Astrocyte (in vitro differentiated cells and primary cell): ENCODE results near the gene HEMGN. TPM values are rescaled to one million over a fixed set of nuclear protein-coding genes. Genes with fewer than 3 reads are reported as not detected.

ENCODE experiments used
- DNase-seq: peaks from one replicate; pipeline ENCODE4 v3.0.0-alpha.2; 2010; ENCODE audit warnings: low read depth
- FAIRE-seq: peaks from 2 replicates; lab custom pipeline; 2011; peaks lifted over from hg19 to GRCh38; lab: Jason Lieb, UNC
- H2AFZ ChIP-seq: 2 replicates; pipeline ENCODE4 v1.6.0; 2012; ENCODE audit warnings: low read depth, low read length, inconsistent platforms
- H3K27ac ChIP-seq: 2 replicates; pipeline ENCODE4 v1.5.1; 2011; ENCODE audit warnings: low read depth, low read length, inconsistent platforms
- H3K27me3 ChIP-seq: 2 replicates; pipeline ENCODE4 v1.6.0; 2011; ENCODE audit warnings: low read length, inconsistent platforms; ENCODE audit not compliant: insufficient read depth
- H3K36me3 ChIP-seq: 2 replicates; pipeline ENCODE4 v1.5.1; 2011; ENCODE audit warnings: low read length, inconsistent platforms; ENCODE audit not compliant: insufficient read depth
- H3K4me1 ChIP-seq: 2 replicates; pipeline ENCODE4 v1.5.1; 2011; ENCODE audit warnings: low read length, inconsistent platforms; ENCODE audit not compliant: insufficient read depth
- H3K4me2 ChIP-seq: 2 replicates; pipeline ENCODE4 v1.6.0; 2012; ENCODE audit warnings: low read length, inconsistent platforms
- H3K4me3 ChIP-seq: 2 replicates; pipeline ENCODE4 v1.5.1; 2011; ENCODE audit warnings: low read depth, mild to moderate bottlenecking, low read length, inconsistent platforms; ENCODE audit not compliant: insufficient read depth
- H3K79me2 ChIP-seq: 2 replicates; pipeline ENCODE4 v1.6.0; 2012; ENCODE audit warnings: mild to moderate bottlenecking, low read length, inconsistent platforms; ENCODE audit not compliant: insufficient read depth
- H3K9ac ChIP-seq: 2 replicates; pipeline ENCODE4 v1.6.0; 2012; ENCODE audit warnings: mild to moderate bottlenecking, low read length, inconsistent platforms
- H3K9me3 ChIP-seq: 2 replicates; pipeline ENCODE4 v1.5.1; 2012; ENCODE audit warnings: low read depth, mild to moderate bottlenecking, low read length, inconsistent platforms; ENCODE audit not compliant: insufficient read depth
- H4K20me1 ChIP-seq: 2 replicates; pipeline ENCODE4 v1.6.0; 2012; ENCODE audit warnings: low read length, inconsistent platforms; ENCODE audit not compliant: insufficient read depth
- H3K27ac Mint-ChIP-seq: one replicate; pipeline ENCODE4 v1.8.0; 2021; ENCODE audit warnings: mild to moderate bottlenecking, mixed read lengths; ENCODE audit not compliant: unreplicated experiment
- H3K27me3 Mint-ChIP-seq: one replicate; pipeline ENCODE4 v1.8.0; 2021; ENCODE audit warnings: low read depth, mixed read lengths; ENCODE audit not compliant: unreplicated experiment
- H3K36me3 Mint-ChIP-seq: one replicate; pipeline ENCODE4 v1.8.0; 2021; ENCODE audit warnings: low read depth, mixed read lengths; ENCODE audit not compliant: unreplicated experiment
- H3K4me1 Mint-ChIP-seq: one replicate; pipeline ENCODE4 v1.8.0; 2021; ENCODE audit warnings: low read depth, mixed read lengths; ENCODE audit not compliant: unreplicated experiment
- H3K4me3 Mint-ChIP-seq: one replicate; pipeline ENCODE4 v1.8.0; 2021; ENCODE audit warnings: mild to moderate bottlenecking, moderate library complexity, mixed read lengths; ENCODE audit not compliant: unreplicated experiment
- H3K9me3 Mint-ChIP-seq: one replicate; pipeline ENCODE4 v1.8.0; 2021; ENCODE audit warnings: mild to moderate bottlenecking, mixed read lengths; ENCODE audit not compliant: unreplicated experiment
- EZH2 ChIP-seq: IDR thresholded peaks from 2 replicates; pipeline ENCODE4 v1.6.1; 2012; ENCODE audit warnings: mild to moderate bottlenecking, low read length, inconsistent platforms; ENCODE audit not compliant: insufficient read depth
- total RNA-seq: library from RNA; stranded (reverse); gene quantifications from 2 replicates; pipeline ENCODE4 v1.2.1, GENCODE V29; 2021
- TF ChIP-seq, protein P1 (sequence below): IDR thresholded peaks from 2 replicates; pipeline ENCODE4 v1.5.1; 2011; ENCODE audit warnings: low read depth, mild to moderate bottlenecking, inconsistent platforms, low read length, moderate library complexity; ENCODE audit not compliant: insufficient read depth

HEMGN gene
- total RNA-seq, 1 donor from 2014 or later: not detected

DNA sequence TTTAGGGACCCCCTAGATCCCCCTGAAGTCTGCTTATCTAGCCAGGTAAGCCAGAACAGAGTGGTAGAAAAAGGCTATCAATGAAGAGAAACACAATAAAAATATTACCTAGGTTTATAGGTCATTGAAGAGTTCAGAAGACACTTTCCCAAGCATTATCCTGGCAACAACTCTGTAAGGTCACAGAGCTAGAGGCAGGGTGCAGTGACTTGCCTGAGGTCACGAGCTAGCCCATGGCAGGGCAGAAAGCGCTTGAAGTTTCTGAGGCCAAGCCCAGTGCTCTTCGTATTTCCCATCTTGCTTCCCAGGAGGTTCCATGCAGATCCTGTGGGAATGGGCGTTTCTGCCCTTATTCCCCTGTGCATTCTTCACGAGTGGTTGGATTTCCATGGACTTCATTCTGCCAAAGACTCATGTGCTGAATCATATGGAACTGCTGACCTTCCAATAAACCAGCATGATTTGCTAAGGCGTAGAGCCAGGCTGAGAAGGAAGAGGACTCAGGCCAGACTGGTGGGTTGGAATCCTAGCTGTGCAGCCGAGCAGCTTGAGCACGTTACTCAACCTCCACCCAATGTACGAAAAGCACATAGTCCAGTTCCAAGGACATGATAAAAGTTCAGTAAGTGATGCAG, 37.8 kb downstream of the HEMGN start:
- no peak overlapping the region for H3K4me3 Mint-ChIP-seq
- H3K36me3 Mint-ChIP-seq: peaks cover 7% of the 10 kb centered on the region
- H3K9me3 ChIP-seq: no peaks in the 10 kb centered on the region
- no peak overlapping the region for H3K4me3 ChIP-seq
- H3K9ac ChIP-seq: no peak overlapping the region
- H3K9me3 Mint-ChIP-seq: peaks cover 2% of the 10 kb centered on the region
- peaks cover 7% of the 10 kb centered on the region for H3K27me3 Mint-ChIP-seq
- no peaks in the 10 kb centered on the region for H3K27me3 ChIP-seq
- TF ChIP-seq, protein P1, sequence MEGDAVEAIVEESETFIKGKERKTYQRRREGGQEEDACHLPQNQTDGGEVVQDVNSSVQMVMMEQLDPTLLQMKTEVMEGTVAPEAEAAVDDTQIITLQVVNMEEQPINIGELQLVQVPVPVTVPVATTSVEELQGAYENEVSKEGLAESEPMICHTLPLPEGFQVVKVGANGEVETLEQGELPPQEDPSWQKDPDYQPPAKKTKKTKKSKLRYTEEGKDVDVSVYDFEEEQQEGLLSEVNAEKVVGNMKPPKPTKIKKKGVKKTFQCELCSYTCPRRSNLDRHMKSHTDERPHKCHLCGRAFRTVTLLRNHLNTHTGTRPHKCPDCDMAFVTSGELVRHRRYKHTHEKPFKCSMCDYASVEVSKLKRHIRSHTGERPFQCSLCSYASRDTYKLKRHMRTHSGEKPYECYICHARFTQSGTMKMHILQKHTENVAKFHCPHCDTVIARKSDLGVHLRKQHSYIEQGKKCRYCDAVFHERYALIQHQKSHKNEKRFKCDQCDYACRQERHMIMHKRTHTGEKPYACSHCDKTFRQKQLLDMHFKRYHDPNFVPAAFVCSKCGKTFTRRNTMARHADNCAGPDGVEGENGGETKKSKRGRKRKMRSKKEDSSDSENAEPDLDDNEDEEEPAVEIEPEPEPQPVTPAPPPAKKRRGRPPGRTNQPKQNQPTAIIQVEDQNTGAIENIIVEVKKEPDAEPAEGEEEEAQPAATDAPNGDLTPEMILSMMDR: no peak
- TF ChIP-seq EZH2: no peak
- no peak overlapping the region for H3K27ac Mint-ChIP-seq
- H3K4me1 ChIP-seq: peaks cover 7% of the 10 kb centered on the region
- DNase-seq: peak; percentile 72
- H3K27ac ChIP-seq: no peak overlapping the region
- H2AFZ ChIP-seq: no peak overlapping the region
- no peaks in the 10 kb centered on the region for H3K79me2 ChIP-seq
- H4K20me1 ChIP-seq: peaks cover 16% of the 10 kb centered on the region
- FAIRE-seq: no peak
- peaks cover 2% of the 10 kb centered on the region for H3K4me1 Mint-ChIP-seq
- H3K36me3 ChIP-seq: no peaks in the 10 kb centered on the region
- H3K4me2 ChIP-seq: peak overlapping the region; percentile 5

DNA sequence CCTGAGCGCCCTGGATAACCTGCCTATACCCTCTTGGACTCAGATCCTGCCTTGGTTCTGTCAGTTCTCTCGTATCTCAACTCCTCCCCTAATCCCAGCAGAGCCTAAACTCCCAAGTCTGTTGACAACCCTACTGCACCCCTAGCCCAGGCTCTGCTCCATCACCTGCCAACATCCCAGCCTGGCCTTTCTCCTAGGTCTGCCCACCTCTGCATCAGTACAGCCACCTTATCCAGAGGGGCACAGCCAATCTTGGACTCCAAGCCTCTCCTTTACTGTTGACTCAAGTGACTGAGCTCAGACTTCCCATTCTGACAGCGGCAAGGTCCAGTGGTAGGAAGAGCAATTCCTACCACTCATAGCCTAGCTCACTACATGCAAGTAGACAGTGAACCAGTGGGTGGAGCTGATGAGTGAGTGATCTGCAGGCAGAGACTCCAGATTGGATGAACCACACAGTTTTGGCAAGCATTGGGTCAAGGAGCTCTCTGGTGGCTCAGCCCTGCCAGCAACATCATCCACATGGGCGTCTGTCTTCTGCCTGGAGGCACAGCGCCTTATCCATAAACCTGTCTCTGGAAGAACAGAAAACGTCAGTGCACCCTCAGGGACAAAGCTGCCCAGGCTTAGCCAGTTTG, 42.2 kb downstream of the HEMGN start:
- H3K4me1 Mint-ChIP-seq: no peaks in the 10 kb centered on the region
- H3K27me3 Mint-ChIP-seq: peaks cover 23% of the 10 kb centered on the region
- Histone ChIP-seq H3K27ac (no peak overlapping the region), H3K4me2 (no peak overlapping the region), H3K79me2 (no peaks in the 10 kb centered on the region), H3K9ac (no peak overlapping the region), H3K4me1 (peaks cover 7% of the 10 kb centered on the region), H3K27me3 (no peaks in the 10 kb centered on the region), H3K4me3 (no peak overlapping the region), H4K20me1 (peaks cover 6% of the 10 kb centered on the region), H3K36me3 (no peaks in the 10 kb centered on the region), H2AFZ (no peak overlapping the region), H3K9me3 (peaks cover 7% of the 10 kb centered on the region)
- FAIRE-seq: no peak
- no peak for TF ChIP-seq EZH2
- TF ChIP-seq, protein P1: no peak
- H3K36me3 Mint-ChIP-seq: peaks cover 18% of the 10 kb centered on the region
- H3K4me3 Mint-ChIP-seq: peak overlapping the region; percentile 31
- no peak overlapping the region for H3K27ac Mint-ChIP-seq
- no peak for DNase-seq
- H3K9me3 Mint-ChIP-seq: peaks cover 21% of the 10 kb centered on the region

DNA sequence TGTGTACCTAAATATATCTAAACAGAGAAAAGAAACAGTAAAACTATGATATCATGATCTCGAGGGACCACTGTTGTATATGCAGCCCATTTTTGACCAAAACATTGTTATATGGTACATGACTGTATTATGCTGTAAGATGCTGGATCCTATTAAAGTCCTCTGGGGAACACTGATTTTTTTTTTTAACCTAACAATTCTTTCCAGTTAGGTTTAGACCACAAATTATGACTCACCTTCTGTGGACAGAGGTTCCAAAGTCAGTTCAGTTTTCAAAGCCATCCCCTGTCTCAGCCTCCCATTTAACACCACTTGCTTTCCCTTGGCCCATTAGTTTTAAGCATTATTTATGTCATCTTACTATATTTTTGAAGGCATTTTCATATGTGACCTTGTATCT, 42.8 kb downstream of the HEMGN start:
- no peak overlapping the region for H3K27ac ChIP-seq
- H4K20me1 ChIP-seq: no peaks in the 10 kb centered on the region
- H3K27me3 ChIP-seq: no peaks in the 10 kb centered on the region
- FAIRE-seq (no peak), DNase-seq (no peak)
- TF ChIP-seq EZH2: no peak
- TF ChIP-seq, protein P1: no peak
- H3K79me2 ChIP-seq: no peaks in the 10 kb centered on the region
- no peak overlapping the region for H3K9ac ChIP-seq
- H3K4me2 ChIP-seq: no peak overlapping the region
- no peaks in the 10 kb centered on the region for H3K36me3 ChIP-seq
- no peak overlapping the region for H3K4me3 ChIP-seq
- Mint-ChIP-seq H3K4me3 (no peak overlapping the region), H3K27ac (no peak overlapping the region), H3K9me3 (peaks cover 21% of the 10 kb centered on the region), H3K4me1 (no peaks in the 10 kb centered on the region), H3K27me3 (peaks cover 24% of the 10 kb centered on the region), H3K36me3 (peaks cover 18% of the 10 kb centered on the region)
- H2AFZ ChIP-seq: no peak overlapping the region
- H3K4me1 ChIP-seq: peaks cover 1% of the 10 kb centered on the region
- peaks cover 7% of the 10 kb centered on the region for H3K9me3 ChIP-seq
